Ovary (tissue), 9 donors: ENCODE results near the gene LHFPL4. TPM values are rescaled to one million over a fixed set of nuclear protein-coding genes. Genes with fewer than 3 reads are reported as not detected.

Experiments used
- DNase-seq, 5 donors: peaks; one replicate each; pipeline ENCODE4 v3.0.0-alpha.2; 2019 to 2020
- H3K27ac ChIP-seq, 2 donors: fragments of 200-600 bp; one replicate each; pipeline versions ENCODE4 v1.5.1 to v1.8.0; 2019 to 2022
- H3K27me3 ChIP-seq: fragments of 200-600 bp; one replicate; pipeline ENCODE4 v1.8.0; 2022
- H3K36me3 ChIP-seq: fragments of 200-600 bp; sonication (generic); one replicate; pipeline ENCODE4 v1.5.1; 2019
- H3K4me1 ChIP-seq: one replicate; pipeline ENCODE4 v1.8.1; 2013; ENCODE audit warnings: mild to moderate bottlenecking, moderate library complexity; ENCODE audit not compliant: insufficient read depth
- H3K4me3 ChIP-seq: fragments of 200-600 bp; sonication (generic); one replicate; pipeline ENCODE4 v1.5.1; 2017
- H3K9me3 ChIP-seq, 2 donors: fragments of 200-600 bp in 1 of 2; sonication (generic) in 1 of 2; one replicate each; pipeline versions ENCODE4 v1.5.1 to v1.8.1; 2013 to 2019; ENCODE audit warnings: mild to moderate bottlenecking in 1 of 2, moderate library complexity in 1 of 2
- EP300 ChIP-seq: sonication (generic); formaldehyde crosslinking; IDR thresholded peaks from one replicate; pipeline ENCODE4 v1.6.1; 2017; ENCODE audit warnings: antibody characterized with exemption
- POLR2A ChIP-seq: fragments of 450-650 bp; IDR thresholded peaks from one replicate; pipeline ENCODE4 v1.6.1; 2017; ENCODE audit warnings: antibody characterized with exemption, mild to moderate bottlenecking, moderate library complexity
- WGBS, 3 donors: extraction: QIAGEN DNeasy Blood & Tissue Kit in 1 of 3; methylation state at CpG; one replicate each; pipeline versions ENCODE4 v1.1.5 to v1.1.7; 2013 to 2017; 5-methylcytosine and 5-hydroxymethylcytosine counted together
- intact Hi-C, 4 donors: fragments of 100-400 bp; cut with DNase I; formaldehyde crosslinking; loops; one replicate each; pipeline versions ENCODE4 v1.11.0 to v1.15.1; 2022 to 2023
- polyA plus RNA-seq, 2 donors: library from polyadenylated mRNA; stranded (reverse); fragments of 200-250 nt in 1 of 2; fragments of 350-450 nt in 1 of 2; fragmentation: Illumina TruSeq in 1 of 2; extraction: RNeasy Lipid Tissue Mini Kit (QIAGEN cat#74804) in 1 of 2; gene quantifications; one replicate each; pipeline ENCODE4 v1.2.3, GENCODE V29; 2013 to 2014
- total RNA-seq, 7 donors: library from RNA; depleted of rRNA in 2 of 7; stranded (reverse); fragments of >200 nt in 2 of 7; fragmentation: NEBNext Ultra II Directional in 3 of 7; extraction: Animal tissue kit (Norgen Biotek cat#: 25700) in 3 of 7; gene quantifications; one replicate each; pipeline versions ENCODE4 v1.1.0 to v1.2.4, GENCODE V29; 2016 to 2023
- TF ChIP-seq, protein P1 (sequence below), 3 donors: fragments of 450-650 bp in 2 of 3; fragments of 200-600 bp in 1 of 3; IDR thresholded peaks; one replicate each; pipeline versions ENCODE4 v1.5.1 to v1.8.0; 2016 to 2022; ENCODE audit warnings: antibody characterized with exemption in 3 of 3, mild to moderate bottlenecking in 1 of 3
- donor health status: DM: no; HTN: no; CAD: no; lungs with moderate emphysema.
- donor health status: DM: no; HTN: no; CAD: no.
- donor health status: Bipolar disorder and iron deficiency.
- donor health status: DM: yes; HTN: yes; CAD: no.
- donor health status: DM: no; HTN: no; CAD: no.
- donor health status: DM: yes; HTN: yes; CAD: no.

Gene LHFPL4
- total and polyA plus RNA-seq, 9 donors, result 0.05 to 0.51 TPM; not detected in 7

DNA sequence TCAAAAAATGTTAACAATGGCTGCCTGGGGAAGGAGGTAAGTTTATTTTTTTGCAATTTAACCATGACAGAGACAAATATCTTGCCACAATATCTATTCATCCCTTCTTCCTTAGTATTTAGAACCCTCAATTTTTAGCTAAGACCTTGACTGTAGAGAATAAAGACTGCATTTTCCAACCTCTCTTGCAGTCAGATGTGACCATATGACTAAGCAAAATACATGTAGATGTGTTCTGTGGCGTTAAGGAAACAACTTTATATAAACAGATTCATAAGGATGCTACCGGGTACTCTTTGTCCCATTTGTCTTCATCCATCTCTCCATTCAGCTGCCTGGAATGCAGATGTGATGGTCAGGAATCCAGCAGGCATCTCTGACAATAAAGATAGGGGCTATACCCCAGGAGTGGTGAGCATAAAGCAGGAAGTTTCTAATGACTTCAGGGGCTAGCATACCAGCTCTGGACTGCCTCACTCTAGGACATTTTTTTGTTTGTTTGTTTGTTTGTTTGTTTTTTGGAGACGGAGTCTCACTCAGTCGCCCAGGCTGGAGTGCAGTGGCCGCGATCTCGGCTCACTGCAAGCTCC, 41.1 kb downstream of the LHFPL4 start:
- intact Hi-C loops, result no loop called here
- H3K27ac ChIP-seq, result no peak overlapping the region
- H3K4me3 ChIP-seq, result no peak overlapping the region
- H3K36me3 ChIP-seq, result no peaks in the 10 kb centered on the region
- no peaks in the 10 kb centered on the region for H3K9me3 ChIP-seq
- DNase-seq, result no peak
- H3K4me1 ChIP-seq, result no peaks in the 10 kb centered on the region
- TF ChIP-seq EP300 (no peak), POLR2A (no peak)
- TF ChIP-seq, protein P1, sequence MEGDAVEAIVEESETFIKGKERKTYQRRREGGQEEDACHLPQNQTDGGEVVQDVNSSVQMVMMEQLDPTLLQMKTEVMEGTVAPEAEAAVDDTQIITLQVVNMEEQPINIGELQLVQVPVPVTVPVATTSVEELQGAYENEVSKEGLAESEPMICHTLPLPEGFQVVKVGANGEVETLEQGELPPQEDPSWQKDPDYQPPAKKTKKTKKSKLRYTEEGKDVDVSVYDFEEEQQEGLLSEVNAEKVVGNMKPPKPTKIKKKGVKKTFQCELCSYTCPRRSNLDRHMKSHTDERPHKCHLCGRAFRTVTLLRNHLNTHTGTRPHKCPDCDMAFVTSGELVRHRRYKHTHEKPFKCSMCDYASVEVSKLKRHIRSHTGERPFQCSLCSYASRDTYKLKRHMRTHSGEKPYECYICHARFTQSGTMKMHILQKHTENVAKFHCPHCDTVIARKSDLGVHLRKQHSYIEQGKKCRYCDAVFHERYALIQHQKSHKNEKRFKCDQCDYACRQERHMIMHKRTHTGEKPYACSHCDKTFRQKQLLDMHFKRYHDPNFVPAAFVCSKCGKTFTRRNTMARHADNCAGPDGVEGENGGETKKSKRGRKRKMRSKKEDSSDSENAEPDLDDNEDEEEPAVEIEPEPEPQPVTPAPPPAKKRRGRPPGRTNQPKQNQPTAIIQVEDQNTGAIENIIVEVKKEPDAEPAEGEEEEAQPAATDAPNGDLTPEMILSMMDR (IDR thresholded peaks at IDR 0.05), result no peak
- no peaks in the 10 kb centered on the region for H3K27me3 ChIP-seq
- 65 to 78% (median 66%) methylated on average over 7 of the region's 7 CpGs for WGBS, 3 donors

DNA sequence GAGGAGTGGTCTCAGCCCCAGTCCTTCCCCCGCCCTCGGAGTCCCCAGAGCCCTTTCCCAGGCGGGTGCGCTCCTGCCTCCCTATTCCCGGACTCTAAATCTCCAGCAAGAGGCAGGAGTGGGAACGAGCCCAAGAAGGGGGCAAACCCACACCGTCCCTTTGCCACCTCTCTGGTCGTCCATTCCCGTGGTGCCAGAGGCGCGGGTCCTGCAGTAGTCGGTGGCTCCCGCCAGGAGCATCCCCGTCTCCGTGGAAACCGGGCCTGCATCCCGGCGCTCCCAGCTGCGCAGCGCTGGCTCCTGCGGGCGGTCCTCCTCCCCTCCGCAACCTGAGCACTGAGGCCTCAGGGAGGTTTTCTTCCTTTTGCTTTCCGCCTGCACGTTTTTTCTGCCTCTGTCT, 44.8 kb downstream of the LHFPL4 start:
- TF ChIP-seq, protein P1 (IDR thresholded peaks at IDR 0.05), result no peak
- TF ChIP-seq EP300 (no peak), POLR2A (no peak)
- 6 to 7% (median 7%) methylated on average over 24 to 25 of the region's 25 CpGs for WGBS, 3 donors
- intact Hi-C loops, result no loop called here
- H3K4me3 ChIP-seq, result no peak overlapping the region
- no peak for DNase-seq
- no peaks in the 10 kb centered on the region for H3K36me3 ChIP-seq
- H3K9me3 ChIP-seq, result no peaks in the 10 kb centered on the region
- H3K27ac ChIP-seq, result no peak overlapping the region
- H3K27me3 ChIP-seq, result no peaks in the 10 kb centered on the region
- H3K4me1 ChIP-seq, result no peaks in the 10 kb centered on the region

DNA sequence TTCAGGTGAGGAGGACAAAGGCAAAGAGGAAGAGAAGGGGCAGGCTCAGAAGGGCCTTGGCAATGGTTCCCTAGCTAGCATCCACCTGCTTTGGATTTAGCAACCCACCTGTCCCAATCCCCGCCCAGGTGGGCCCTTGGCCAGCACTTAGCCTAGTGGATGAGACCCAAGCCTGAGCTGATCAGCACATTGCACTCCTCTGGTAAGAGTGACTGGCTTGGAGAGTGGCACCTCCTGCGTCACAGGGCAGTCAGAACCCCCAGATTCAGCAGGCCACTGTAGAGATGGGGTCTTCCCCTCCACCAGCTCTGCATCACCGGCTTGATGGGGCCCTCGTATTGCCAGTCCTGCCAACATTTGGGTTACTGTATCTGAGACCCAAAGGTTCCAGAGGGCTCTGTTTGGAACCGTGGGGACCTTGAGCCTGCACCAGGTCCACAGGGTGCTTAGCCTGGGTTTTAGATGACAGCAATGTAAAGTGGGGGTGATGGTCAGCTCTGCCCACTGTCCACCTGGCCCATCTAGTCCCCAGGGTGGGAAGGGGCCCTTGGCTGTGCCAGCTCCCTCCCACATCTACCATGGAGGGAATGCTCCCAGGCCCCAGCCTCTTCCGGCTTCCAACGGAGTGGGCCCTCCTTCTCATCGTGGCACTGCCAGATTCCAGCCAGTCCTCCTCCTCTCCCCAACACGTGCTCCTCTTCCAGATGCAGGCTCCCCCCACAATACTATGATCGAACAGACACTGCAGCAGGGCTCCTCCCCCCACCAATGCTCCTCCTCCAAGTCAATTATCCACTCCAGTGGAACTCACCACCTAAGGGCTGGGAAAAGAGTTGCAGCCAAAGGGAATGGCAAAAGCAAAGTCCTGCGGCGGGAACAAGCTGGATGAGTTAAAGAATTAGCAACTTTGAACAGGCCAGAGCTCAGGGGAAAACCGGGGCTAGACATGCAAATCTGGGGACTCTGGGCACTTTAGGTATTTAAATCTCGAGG, 45.7 kb downstream of the LHFPL4 start:
- intact Hi-C loops, result no loop called here
- no peaks in the 10 kb centered on the region for H3K27me3 ChIP-seq
- no peaks in the 10 kb centered on the region for H3K4me1 ChIP-seq
- H3K9me3 ChIP-seq, result no peaks in the 10 kb centered on the region
- no peak for DNase-seq
- H3K36me3 ChIP-seq, result no peaks in the 10 kb centered on the region
- WGBS, 3 donors, result 46 to 61% (median 51%) methylated on average over 14 of the region's 14 CpGs
- TF ChIP-seq, protein P1 (IDR thresholded peaks at IDR 0.05), result no peak
- TF ChIP-seq EP300, result no peak
- TF ChIP-seq POLR2A, result no peak
- H3K27ac ChIP-seq, result no peak overlapping the region
- no peak overlapping the region for H3K4me3 ChIP-seq

DNA sequence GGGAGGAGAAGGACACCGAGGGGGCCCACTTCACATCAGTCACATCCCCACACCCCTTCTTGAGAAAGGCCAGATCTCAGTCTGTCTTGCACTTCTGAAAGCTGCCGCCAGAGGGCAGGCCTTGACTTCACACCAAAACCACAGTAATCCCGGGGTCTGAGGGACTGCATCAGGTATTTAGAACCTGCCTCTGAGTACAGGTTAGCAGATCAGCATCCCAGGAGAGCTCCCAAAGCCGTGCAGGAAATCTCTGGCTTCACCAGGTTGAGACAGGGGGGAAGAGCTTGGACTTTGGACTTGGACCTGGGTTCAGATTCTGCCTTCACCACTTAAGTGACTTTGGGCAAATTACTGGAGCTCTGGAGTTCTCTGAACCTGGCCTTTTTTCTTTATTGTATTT, 50.3 kb downstream of the LHFPL4 start:
- 2 to 3% (median 2%) methylated on average over 4 of the region's 4 CpGs for WGBS, 3 donors
- no peaks in the 10 kb centered on the region for H3K27me3 ChIP-seq
- no peaks in the 10 kb centered on the region for H3K36me3 ChIP-seq
- intact Hi-C loops, result no loop called here
- no peak for TF ChIP-seq POLR2A
- TF ChIP-seq, protein P1 (IDR thresholded peaks at IDR 0.05), result peak; percentile 48 to 64 (median 58)
- no peaks in the 10 kb centered on the region for H3K4me1 ChIP-seq
- H3K4me3 ChIP-seq, result no peak overlapping the region
- no peaks in the 10 kb centered on the region for H3K9me3 ChIP-seq
- DNase-seq, result peak in 4 of 5 donors; percentile 64 to 76 (median 68)
- H3K27ac ChIP-seq, result no peak overlapping the region
